Keratinocyte (primary cell): ENCODE data around the gene GANAB. TPM values are rescaled to one million over a fixed set of nuclear protein-coding genes. Genes with fewer than 3 reads are reported as not detected.

Experiments
- DNase-seq: peaks from one replicate; pipeline ENCODE4 v3.0.0-alpha.2; 2011; ENCODE audit warnings: low read depth, missing footprints, low spot score
- FAIRE-seq: peaks from 2 replicates; lab custom pipeline; 2011; peaks lifted over from hg19 to GRCh38; lab: Jason Lieb, UNC
- H2AFZ ChIP-seq: 2 replicates; pipeline ENCODE4 v1.6.0; 2012; ENCODE audit warnings: low read length, control low read depth, inconsistent platforms; ENCODE audit not compliant: control insufficient read depth
- H3K27ac ChIP-seq: 2 replicates; pipeline ENCODE4 v1.5.1; 2011; ENCODE audit warnings: low read length; ENCODE audit not compliant: control insufficient read depth, insufficient read depth
- H3K27me3 ChIP-seq: 3 replicates; pipeline ENCODE4 v1.6.0; 2011; ENCODE audit warnings: low read length; ENCODE audit not compliant: control insufficient read depth, insufficient read depth; ENCODE audit errors: extremely low read depth
- H3K36me3 ChIP-seq, 2 experiments: 2 replicates in 1 of 2; 3 replicates in 1 of 2; pipeline ENCODE4 v1.5.1; 2011; ENCODE audit warnings: low read length in 2 of 2, mild to moderate bottlenecking in 1 of 2; ENCODE audit not compliant: control insufficient read depth in 2 of 2, insufficient read depth in 2 of 2; ENCODE audit errors: extremely low read depth in 1 of 2
- H3K4me1 ChIP-seq: 3 replicates; pipeline ENCODE4 v1.5.1; 2011; ENCODE audit warnings: low read length; ENCODE audit not compliant: control insufficient read depth, insufficient read depth; ENCODE audit errors: extremely low read depth
- H3K4me2 ChIP-seq: 3 replicates; pipeline ENCODE4 v1.6.0; 2011; ENCODE audit warnings: low read depth, low read length; ENCODE audit not compliant: control insufficient read depth, insufficient read depth; ENCODE audit errors: extremely low read depth
- H3K4me3 ChIP-seq, 3 experiments: fragments of 200-600 bp in 1 of 3; sonication (generic) in 1 of 3; 2 replicates in 2 of 3; 3 replicates in 1 of 3; pipeline ENCODE4 v1.5.1; 2011 to 2016; ENCODE audit warnings: low read length in 3 of 3, mild to moderate bottlenecking in 3 of 3, control low read depth in 2 of 3, inconsistent platforms in 1 of 3, low read depth in 1 of 3, mixed read lengths in 1 of 3, mixed run types in 1 of 3, moderate library complexity in 1 of 3; ENCODE audit not compliant: control insufficient read depth in 2 of 3, insufficient read depth in 2 of 3; ENCODE audit errors: extremely low read depth in 1 of 3
- H3K79me2 ChIP-seq: 2 replicates; pipeline ENCODE4 v1.6.0; 2012; ENCODE audit warnings: low read length; ENCODE audit not compliant: control insufficient read depth, insufficient read depth
- H3K9ac ChIP-seq: 3 replicates; pipeline ENCODE4 v1.6.0; 2011; ENCODE audit warnings: low read length; ENCODE audit not compliant: control insufficient read depth, insufficient read depth; ENCODE audit errors: extremely low read depth
- H3K9me1 ChIP-seq: 3 replicates; pipeline ENCODE4 v1.6.0; 2011; ENCODE audit warnings: low read length; ENCODE audit not compliant: control insufficient read depth, insufficient read depth; ENCODE audit errors: extremely low read depth
- H3K9me3 ChIP-seq: 2 replicates; pipeline ENCODE4 v1.5.1; 2012; ENCODE audit warnings: low read depth, low read length; ENCODE audit not compliant: control insufficient read depth
- H4K20me1 ChIP-seq: 3 replicates; pipeline ENCODE4 v1.6.0; 2011; ENCODE audit warnings: low read length; ENCODE audit not compliant: control insufficient read depth, insufficient read depth; ENCODE audit errors: extremely low read depth
- CTCF ChIP-seq, 3 experiments: IDR thresholded peaks in 1 of 3; conservative IDR thresholded peaks in 1 of 3; optimal IDR thresholded peaks in 1 of 3; 2 replicates in 2 of 3; 3 replicates in 1 of 3; pipeline versions ENCODE3 to v1.5.1; 2011; ENCODE audit warnings: low read length in 3 of 3, mild to moderate bottlenecking in 3 of 3, moderate library complexity in 2 of 3, control low read depth in 1 of 3, inconsistent platforms in 1 of 3; ENCODE audit not compliant: insufficient read depth in 2 of 3; ENCODE audit errors: extremely low read depth in 1 of 3
- EZH2 ChIP-seq: IDR thresholded peaks from one replicate; pipeline ENCODE4 v1.6.1; 2012; ENCODE audit warnings: inconsistent platforms, mild to moderate bottlenecking, low read length, moderate library complexity
- dilution Hi-C: fragments of 300-500 bp; cut with MboI; formaldehyde crosslinking; loops from one replicate; pipeline ENCODE4 v1.7.0; 2020; ENCODE audit warnings: low sequenced_read_pairs; ENCODE audit not compliant: extremely low pct_ligation_motif_present
- polyA plus RNA-seq, 5 experiments: library from polyadenylated mRNA; depleted of rRNA in 3 of 5; stranded (reverse) in 3 of 5; stranded (forward) in 1 of 5; unstranded in 1 of 5; fragments of >200 nt; gene quantifications; 1 replicate in 1 of 5; 2 replicates in 3 of 5; 3 replicates in 1 of 5; pipeline versions ENCODE4 v1.2.1 to v1.2.3, GENCODE V29; 2011 to 2012; ENCODE audit warnings: missing spikeins in 2 of 5, low read depth in 1 of 5, low replicate concordance in 1 of 5

GANAB gene
- polyA plus RNA-seq, 1 donor (not counting 4 experiments of a cell fraction or from before 2014, with no cell fraction given): 153 TPM

- H4K20me1 ChIP-seq: no peaks in the 10 kb centered on the region
- H3K9me1 ChIP-seq: no peaks in the 10 kb centered on the region
- no peak for FAIRE-seq
- H3K4me3 ChIP-seq: peak overlapping the region in 1 of 3 experiments; percentile 88
- peaks cover 20% of the 10 kb centered on the region for H3K4me1 ChIP-seq
- DNase-seq: no peak
- peaks cover 54% of the 10 kb centered on the region for H3K79me2 ChIP-seq
- H3K4me2 ChIP-seq: no peak overlapping the region
- H3K27ac ChIP-seq: no peak overlapping the region
- H3K9me3 ChIP-seq: no peaks in the 10 kb centered on the region
- TF ChIP-seq EZH2: no peak
- no peak for TF ChIP-seq CTCF (optimal IDR thresholded peaks at IDR 0.05 in 1 of 3, IDR thresholded peaks at IDR 0.05 in 1 of 3, conservative IDR thresholded peaks at IDR 0.05 in 1 of 3; ENCODE audit: extremely low read depth in 1 of 3, insufficient read depth in 2 of 3, low read length in 3 of 3)
- peak overlapping the region; percentile 28 for H3K9ac ChIP-seq
- H2AFZ ChIP-seq: no peak overlapping the region
- H3K27me3 ChIP-seq: no peaks in the 10 kb centered on the region
- H3K36me3 ChIP-seq: peaks cover 16 to 21% of the 10 kb centered on the region in 2 experiments
- dilution Hi-C loops: no loop called here
Observed at GRCh38 chr11:62646825-62647608, 604 bp upstream of the GANAB start.

- Histone ChIP-seq H3K9ac (peak overlapping the region; percentile 89), H3K4me2 (peak overlapping the region; percentile 93), H2AFZ (peak overlapping the region; percentile 60), H3K4me1 (peaks cover 15% of the 10 kb centered on the region), H3K9me3 (no peaks in the 10 kb centered on the region), H4K20me1 (no peaks in the 10 kb centered on the region), H3K36me3 (peaks cover 16 to 21% of the 10 kb centered on the region in 2 experiments), H3K27ac (peak overlapping the region; percentile 88), H3K27me3 (no peaks in the 10 kb centered on the region), H3K9me1 (no peaks in the 10 kb centered on the region), H3K4me3 (peak overlapping the region; percentile 87 to 90 (median 88)), H3K79me2 (peaks cover 52% of the 10 kb centered on the region)
- no peak for DNase-seq
- TF ChIP-seq EZH2 (no peak), CTCF (optimal IDR thresholded peaks at IDR 0.05 in 1 of 3, IDR thresholded peaks at IDR 0.05 in 1 of 3, conservative IDR thresholded peaks at IDR 0.05 in 1 of 3; ENCODE audit: extremely low read depth in 1 of 3, insufficient read depth in 2 of 3, low read length in 3 of 3) (no peak)
- dilution Hi-C loops: no loop called here
- FAIRE-seq: no peak
Observed at GRCh38 chr11:62645671-62645945, 805 bp downstream of the GANAB start.
